ENCODE results near the gene GOLM1. TPM values are rescaled to one million over a fixed set of nuclear protein-coding genes. Genes with fewer than 3 reads are reported as not detected.

GOLM1 gene
- total RNA-seq, 1 experiment from 2014 or later, result 44.4 TPM

DNA sequence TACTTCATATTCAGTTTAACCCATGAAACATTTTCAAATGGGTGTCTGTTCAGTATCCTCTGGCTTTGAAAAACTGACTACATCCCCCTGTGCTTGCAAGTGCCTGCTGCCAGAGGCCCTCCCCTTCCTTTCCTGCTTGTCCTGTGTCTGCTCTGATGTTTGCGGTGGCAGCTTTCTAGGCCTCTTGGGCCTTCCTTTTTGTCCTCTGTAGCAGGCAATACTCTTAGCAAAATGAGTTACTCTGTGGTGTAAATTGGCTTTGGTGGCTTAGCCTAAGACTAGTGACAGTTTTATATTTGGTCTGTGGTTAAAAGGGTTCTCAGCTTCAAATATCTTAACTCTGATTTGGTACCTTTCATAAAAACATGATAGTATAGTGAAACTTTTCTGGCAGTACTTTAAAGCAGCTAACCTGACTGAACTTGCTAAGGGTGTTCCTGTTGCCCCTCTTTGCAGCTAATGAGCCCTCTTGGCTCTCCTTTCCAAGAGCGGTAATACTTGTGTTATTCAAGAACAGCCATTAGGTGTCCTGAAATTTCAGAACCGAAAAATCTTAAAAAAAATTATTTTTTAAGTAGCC, 76.6 kb downstream of the GOLM1 start:
- DNase-seq (ENCODE audit: low read depth), result no peak
- in situ Hi-C loops (cut with HindIII; ENCODE audit: low pct_unique_long_range_greater_than_20kb, low sequenced_read_pairs), result no loop called here

DNA sequence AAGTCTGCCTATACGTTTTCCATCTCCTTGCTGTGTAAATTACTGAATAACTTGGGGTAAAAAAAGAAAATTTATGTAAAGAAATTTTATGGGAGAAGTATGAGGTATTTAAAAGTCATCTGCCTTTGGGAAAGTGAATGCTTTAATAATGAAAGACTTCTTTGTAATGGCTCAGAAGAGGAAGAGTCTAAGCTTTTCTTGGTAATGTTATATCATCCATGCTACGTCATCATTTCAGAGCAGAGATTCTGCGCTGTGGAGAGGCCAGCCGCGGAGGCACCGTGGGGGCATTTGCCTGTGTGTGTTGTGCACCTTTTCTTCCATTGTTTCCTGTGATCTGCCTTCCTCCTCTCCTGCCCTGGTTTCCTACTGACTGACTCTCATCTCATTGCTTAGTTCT, 78.2 kb downstream of the GOLM1 start:
- in situ Hi-C loops (cut with HindIII; ENCODE audit: low pct_unique_long_range_greater_than_20kb, low sequenced_read_pairs), result no loop called here
- DNase-seq (ENCODE audit: low read depth), result no peak

DNA sequence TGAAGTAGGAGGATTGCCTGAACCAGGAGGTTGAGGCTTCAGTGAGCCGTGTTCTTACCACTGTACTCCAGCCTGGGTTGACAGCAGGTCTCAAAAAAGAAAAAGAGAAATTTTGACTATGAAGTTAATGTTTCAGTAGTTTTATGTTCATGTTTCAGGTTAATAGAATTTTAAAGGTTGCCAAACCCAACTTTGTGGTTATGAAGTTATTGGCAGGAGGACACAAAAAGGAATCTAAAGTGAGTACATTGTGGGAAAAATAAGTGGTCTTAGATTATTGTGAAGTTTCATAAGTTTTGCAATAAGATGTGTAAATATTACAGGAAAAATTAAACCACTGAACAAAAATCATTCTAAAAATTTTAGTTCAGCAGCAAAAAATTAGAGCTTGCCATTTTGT, 78.6 kb downstream of the GOLM1 start:
- no peak for DNase-seq (ENCODE audit: low read depth)
- in situ Hi-C loops (cut with HindIII; ENCODE audit: low pct_unique_long_range_greater_than_20kb, low sequenced_read_pairs), result no loop called here

DNA sequence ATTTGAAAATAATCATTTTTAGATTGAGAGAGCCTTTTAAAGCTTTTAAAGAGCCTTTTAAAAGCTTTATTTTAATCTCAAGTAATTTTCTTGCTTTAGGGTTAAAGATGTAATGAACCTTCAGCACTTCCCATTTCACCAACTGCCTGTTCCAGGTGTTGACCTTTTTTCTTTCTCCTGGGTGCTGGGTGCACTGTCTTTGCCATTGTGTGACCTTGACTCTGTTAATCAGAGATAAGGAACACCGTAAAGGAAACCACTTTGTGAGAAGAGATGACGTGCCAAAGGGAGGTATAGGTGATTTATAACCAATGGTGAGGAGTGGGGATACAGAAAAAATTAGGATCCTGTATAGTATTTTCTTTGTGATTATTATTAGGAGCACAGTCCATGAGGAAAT, 90.2 kb downstream of the GOLM1 start:
- DNase-seq (ENCODE audit: low read depth), result no peak
- in situ Hi-C loops (cut with HindIII; ENCODE audit: low pct_unique_long_range_greater_than_20kb, low sequenced_read_pairs), result no loop called here

DNA sequence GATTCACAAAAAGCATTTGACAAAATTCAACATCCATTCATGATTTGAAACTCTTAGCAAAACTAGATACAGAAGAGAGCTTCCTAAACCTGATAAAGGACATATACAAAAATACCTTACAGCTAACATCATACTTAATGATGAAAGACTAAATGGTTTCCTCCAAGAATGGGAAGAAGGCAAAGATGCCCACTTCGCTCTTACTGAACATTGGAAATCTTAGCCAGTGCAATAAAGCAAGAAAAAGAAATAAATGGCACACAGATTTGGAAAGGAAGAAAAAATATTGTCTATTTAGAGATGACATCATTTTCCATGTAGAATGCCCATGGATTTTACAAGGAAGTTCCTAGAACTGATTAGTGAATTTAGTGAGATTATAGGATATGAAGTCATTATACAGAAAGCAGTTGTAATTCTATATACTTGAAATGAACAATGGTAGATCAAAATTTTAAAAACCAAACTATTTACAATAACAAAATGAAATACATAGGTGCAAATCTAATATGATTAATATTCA, 94.0 kb downstream of the GOLM1 start:
- DNase-seq (ENCODE audit: low read depth), result no peak
- in situ Hi-C loops (cut with HindIII; ENCODE audit: low pct_unique_long_range_greater_than_20kb, low sequenced_read_pairs), result no loop called here

DNA sequence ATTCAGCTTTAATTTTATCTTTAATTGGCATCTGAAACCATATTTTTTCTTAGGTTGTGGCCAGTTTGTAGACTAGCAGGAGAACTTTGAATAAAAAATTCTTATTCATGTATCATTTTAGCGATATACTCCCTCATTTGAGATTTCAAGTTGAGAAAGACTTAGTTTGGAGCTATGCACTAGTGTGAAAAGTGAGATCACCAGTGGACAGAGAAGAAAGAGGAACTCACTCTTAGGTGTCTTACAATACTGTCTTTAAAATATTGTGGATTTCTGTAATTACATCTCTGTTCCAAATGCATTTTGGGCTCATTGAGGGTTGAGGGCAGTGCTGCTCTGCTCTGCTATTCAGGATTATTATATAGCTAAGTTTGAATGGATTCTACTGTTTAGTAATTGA, 103.8 kb downstream of the GOLM1 start:
- no peak for DNase-seq (ENCODE audit: low read depth)
- in situ Hi-C loops (cut with HindIII; ENCODE audit: low pct_unique_long_range_greater_than_20kb, low sequenced_read_pairs), result no loop called here

DNA sequence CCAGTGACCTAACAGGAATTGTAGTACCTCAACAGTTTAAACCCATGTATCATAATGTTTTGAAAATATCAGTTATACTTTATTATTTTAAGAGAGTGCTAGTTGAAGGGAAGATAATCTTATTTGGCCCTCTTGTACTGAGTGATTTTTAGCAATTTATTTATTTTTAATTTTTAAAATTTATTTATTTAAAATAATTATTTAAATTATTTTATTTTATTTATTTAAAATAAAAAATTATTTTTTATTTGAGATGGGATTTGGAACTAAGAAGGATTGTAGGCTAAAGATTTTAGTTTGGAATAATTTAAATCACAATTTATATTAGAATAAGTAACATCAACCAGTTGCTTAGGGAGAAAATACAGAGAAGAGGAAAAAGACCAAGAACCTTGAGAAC, 104.3 kb downstream of the GOLM1 start:
- in situ Hi-C loops (cut with HindIII; ENCODE audit: low pct_unique_long_range_greater_than_20kb, low sequenced_read_pairs), result no loop called here
- DNase-seq (ENCODE audit: low read depth), result no peak

DNA sequence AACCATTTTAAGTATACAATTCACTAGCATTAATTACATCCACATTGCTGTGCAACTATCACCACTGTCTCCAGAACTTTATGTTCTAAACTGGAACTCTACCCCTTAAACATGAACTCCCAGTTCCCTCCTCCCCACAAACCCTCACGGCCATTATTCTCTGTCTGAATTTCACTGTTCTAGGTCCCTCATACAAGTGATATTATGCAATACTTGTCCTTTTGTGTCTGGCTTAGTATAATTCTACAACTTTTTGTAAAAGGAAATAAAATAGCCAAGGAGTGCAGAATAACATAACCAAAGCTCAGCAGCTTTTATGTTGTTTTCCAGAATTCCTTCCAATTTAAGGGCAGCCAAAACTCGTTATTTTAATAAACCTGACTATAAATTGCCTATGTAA, 105.2 kb downstream of the GOLM1 start:
- in situ Hi-C loops (cut with HindIII; ENCODE audit: low pct_unique_long_range_greater_than_20kb, low sequenced_read_pairs), result no loop called here
- DNase-seq (ENCODE audit: low read depth), result no peak

DNA sequence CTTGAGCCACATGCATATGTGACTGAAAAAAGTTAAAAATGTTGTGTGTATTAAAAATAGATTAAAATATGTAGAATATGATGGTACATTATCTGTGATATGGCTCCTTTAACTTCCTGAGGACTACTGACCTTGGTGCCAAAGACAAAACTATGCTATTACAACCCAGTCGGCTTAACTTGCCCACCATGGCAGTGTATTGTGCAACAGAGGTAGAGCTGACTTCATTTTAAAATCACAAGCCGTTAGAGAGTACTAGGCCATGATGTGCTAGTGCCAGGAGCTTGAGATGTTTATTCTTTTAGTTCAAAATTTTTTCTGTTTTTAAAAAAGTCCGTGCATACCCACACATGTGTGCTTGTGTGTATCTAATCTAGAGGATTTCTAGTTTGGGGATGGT, 112.1 kb downstream of the GOLM1 start:
- in situ Hi-C loops (cut with HindIII; ENCODE audit: low pct_unique_long_range_greater_than_20kb, low sequenced_read_pairs), result no loop called here

DNA sequence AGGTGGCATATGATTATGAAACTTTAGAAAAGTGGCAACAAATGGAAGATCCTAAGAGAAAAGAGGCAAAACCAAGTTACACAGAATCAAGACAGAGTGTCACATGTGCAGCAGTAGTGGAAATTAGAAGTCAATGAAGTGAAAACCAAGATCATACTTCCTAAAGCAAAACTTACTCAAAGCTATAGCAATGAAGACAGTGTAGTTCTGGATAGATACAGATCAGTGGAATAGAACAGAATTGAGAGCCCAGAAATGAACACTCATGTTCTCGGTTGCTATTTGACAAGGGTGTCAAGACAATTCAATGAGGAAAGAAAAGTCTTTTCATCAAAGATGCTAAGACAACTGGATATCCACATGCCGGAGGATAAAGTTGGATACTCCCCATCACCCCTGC, 114.9 kb downstream of the GOLM1 start:
- in situ Hi-C loops (cut with HindIII; ENCODE audit: low pct_unique_long_range_greater_than_20kb, low sequenced_read_pairs), result no loop called here
- DNase-seq (ENCODE audit: low read depth), result no peak

More for the DNA sequence above, 112.1 kb downstream of the GOLM1 start:
- DNase-seq (ENCODE audit: low read depth), result no peak

DNA sequence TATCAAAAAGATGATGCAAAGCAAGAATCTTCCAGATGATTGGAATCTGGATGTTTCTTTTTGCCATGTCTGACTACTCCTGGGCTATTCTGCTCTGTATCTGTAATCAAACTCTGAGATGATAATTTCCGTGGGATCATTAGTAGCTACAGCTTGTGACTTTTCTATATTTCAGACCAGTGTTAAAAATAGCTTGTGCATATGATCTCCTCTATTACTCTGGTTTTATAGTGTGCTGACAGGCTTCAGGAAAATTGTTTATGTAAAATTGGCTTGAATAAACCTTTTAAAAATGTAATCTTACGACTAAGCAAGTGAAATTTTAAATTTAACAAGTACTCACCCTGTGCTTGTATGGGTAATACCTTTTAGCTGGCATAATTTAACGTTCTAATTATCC, 118.0 kb downstream of the GOLM1 start:
- in situ Hi-C loops (cut with HindIII; ENCODE audit: low pct_unique_long_range_greater_than_20kb, low sequenced_read_pairs), result no loop called here
- DNase-seq (ENCODE audit: low read depth), result no peak

DNA sequence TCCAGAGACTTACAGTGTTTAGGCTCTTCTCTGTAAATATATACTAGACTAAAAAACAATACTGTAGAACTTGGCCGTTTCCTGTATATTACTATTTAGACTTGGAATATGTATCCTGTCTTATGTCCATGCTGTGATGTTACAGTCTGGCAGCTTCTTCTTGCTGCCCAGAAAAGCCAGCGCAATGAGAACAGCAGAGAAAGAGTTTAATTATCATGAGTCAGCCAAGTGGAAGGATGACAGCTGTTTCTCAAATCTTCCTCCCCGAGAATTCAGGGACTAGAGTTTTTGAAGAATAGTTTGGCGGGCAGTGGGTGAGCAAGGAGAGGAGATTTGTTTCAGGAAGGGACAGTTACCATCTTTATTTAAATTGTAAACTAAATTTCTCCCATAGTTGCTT, 120.9 kb downstream of the GOLM1 start:
- no peak for DNase-seq (ENCODE audit: low read depth)
- in situ Hi-C loops (cut with HindIII; ENCODE audit: low pct_unique_long_range_greater_than_20kb, low sequenced_read_pairs), result no loop called here

Other genes starting within 250 kb of the GOLM1 start
- 5.9 and 6.8 TPM in 2 replicates for gene NAA35, start 158.4 kb downstream of the GOLM1 start, total RNA-seq (2014; rRNA removed; shearing (Covaris generic); ENCODE audit: low replicate concordance)
- not detected in 2 replicates for gene C9orf153, start 160.1 kb upstream of the GOLM1 start, total RNA-seq (2014; rRNA removed; shearing (Covaris generic); ENCODE audit: low replicate concordance)
- gene ISCA1, start 183.0 kb upstream of the GOLM1 start, total RNA-seq (2014; rRNA removed; shearing (Covaris generic); ENCODE audit: low replicate concordance), result 58.0 and 60.6 TPM in 2 replicates